AG09319 (cell line): Measurements from ENCODE around the gene MRTO4.
"Not testable (repeated sequence)": the region's sequence is repeated elsewhere in the genome, so short reads cannot be mapped to it uniquely, and the experiment has no call there.

ENCODE experiments used
- DNase-seq: peaks from one replicate; pipeline ENCODE4 v3.0.0-alpha.2; 2010; ENCODE audit warnings: low read depth; ENCODE audit errors: extremely low read depth
- TF ChIP-seq, protein P1 (sequence below): IDR thresholded peaks from 2 replicates; pipeline ENCODE4 v1.5.1; 2011; ENCODE audit warnings: low read depth, mild to moderate bottlenecking, inconsistent platforms, low read length, moderate library complexity

Gene MRTO4

GRCh38 chr1:19287436-19288185 is 36.0 kb downstream of the MRTO4 start:
- DNase-seq: no peak
- TF ChIP-seq, protein P1, sequence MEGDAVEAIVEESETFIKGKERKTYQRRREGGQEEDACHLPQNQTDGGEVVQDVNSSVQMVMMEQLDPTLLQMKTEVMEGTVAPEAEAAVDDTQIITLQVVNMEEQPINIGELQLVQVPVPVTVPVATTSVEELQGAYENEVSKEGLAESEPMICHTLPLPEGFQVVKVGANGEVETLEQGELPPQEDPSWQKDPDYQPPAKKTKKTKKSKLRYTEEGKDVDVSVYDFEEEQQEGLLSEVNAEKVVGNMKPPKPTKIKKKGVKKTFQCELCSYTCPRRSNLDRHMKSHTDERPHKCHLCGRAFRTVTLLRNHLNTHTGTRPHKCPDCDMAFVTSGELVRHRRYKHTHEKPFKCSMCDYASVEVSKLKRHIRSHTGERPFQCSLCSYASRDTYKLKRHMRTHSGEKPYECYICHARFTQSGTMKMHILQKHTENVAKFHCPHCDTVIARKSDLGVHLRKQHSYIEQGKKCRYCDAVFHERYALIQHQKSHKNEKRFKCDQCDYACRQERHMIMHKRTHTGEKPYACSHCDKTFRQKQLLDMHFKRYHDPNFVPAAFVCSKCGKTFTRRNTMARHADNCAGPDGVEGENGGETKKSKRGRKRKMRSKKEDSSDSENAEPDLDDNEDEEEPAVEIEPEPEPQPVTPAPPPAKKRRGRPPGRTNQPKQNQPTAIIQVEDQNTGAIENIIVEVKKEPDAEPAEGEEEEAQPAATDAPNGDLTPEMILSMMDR: no peak

GRCh38 chr1:19288324-19289241 is 37.0 kb downstream of the MRTO4 start, which contains the start of gene AKR7A3:
Gene AKR7A3 (minus strand): TSS chr1:19288770. CDS start chr1:19288709, 61 bp downstream.
- not testable (repeated sequence) for DNase-seq

DNA sequence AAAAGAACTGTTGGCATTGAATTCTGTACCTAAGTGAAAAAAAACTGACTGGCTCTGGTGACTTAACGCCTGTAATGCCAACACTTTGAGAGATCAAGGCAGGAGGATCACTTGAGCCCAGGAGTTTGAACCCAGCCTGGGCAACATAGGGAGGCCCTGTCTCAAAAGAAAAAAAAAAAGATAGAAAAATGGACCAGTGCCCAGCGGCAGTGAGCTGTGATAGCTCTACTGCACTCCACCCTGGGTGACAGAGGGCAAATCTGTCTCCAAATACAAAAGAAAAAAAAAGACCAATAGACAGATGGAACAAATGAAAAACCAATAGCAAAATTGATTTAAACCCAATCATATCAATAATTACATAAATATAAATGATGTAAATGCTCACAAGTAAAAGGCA is 37.6 kb downstream of the MRTO4 start:
- TF ChIP-seq, protein P1: no peak
- DNase-seq: no peak

DNA sequence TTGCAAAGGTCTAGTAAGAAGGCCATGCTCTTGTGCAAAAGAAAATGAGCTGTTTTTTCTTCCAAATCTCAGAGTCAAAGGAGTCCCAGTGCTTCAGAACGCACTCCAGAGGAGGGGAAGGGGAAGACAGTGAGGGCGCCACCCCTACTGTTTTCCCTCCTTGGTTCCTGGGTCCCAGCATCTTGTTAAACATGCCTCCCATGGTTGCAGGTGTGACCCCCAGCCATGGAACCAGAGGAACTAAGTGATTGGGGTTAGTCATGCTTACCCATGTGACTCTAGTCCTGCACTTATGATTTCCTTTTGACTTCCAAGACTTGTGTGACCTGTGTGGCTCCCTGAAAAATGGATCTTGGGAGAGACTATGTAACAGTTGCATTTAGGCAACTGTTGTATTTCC is 43.0 kb downstream of the MRTO4 start:
- DNase-seq: no peak
- TF ChIP-seq, protein P1: no peak

- DNase-seq: no peak
- TF ChIP-seq, protein P1: no peak
These were observed 48.6 kb downstream of the MRTO4 start for GRCh38 chr1:19300211-19300610.

GRCh38 chr1:19304081-19304480 is 52.5 kb downstream of the MRTO4 start:
- not testable (repeated sequence) for DNase-seq

DNA sequence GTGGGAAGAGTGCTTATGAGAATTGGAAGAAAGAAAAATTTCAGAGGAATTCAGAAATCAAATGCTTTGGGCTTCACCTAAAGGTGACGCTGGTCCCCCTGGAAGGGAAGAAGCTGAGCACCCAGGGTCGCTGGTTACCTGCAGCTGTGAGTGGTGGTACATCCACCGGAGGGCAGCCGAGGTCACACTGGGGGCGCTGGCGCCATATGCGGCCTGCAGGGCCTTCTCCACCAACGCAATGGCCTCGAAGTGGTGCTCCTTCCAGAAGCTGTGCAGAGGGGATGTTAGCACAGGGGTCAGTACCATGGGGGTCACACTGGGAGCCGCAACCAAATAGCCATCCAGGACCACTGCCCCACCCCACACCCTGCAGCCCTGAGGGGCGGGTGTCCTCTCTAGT is 54.3 kb downstream of the MRTO4 start:
- TF ChIP-seq, protein P1: no peak
- no peak for DNase-seq

DNA sequence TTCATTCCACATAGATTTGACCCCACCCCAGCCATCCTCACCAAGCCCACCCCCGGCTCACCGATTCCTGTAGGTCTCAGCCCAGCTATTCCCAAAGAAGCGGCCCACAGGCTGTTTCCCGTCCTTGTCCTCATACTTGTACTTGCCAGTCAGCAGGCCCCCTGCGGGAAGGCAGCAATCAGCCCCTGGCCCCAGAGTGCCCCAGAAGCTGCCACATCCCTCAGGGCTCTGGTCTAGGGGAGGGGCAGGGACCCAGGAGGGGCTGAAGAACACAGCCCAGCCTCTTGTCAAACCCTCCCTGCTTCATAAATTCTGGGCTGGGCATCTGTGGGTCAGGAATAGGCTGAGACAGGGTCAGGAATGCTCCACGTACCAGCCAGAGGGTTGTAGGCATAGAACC is 55.3 kb downstream of the MRTO4 start:
- DNase-seq: no peak
- TF ChIP-seq, protein P1: no peak
